Umbilical cord (tissue), 2 donors: Measurements from ENCODE around the gene COMMD3. TPM values are rescaled to one million over a fixed set of nuclear protein-coding genes. Genes with fewer than 3 reads are reported as not detected.

Experiments
- DNase-seq: peaks from one replicate; pipeline ENCODE4 v3.0.0-alpha.2; 2015; ENCODE audit warnings: low spot score
- total RNA-seq: library from RNA; depleted of rRNA; stranded (reverse); fragments of >200 nt; gene quantifications from one replicate; pipeline ENCODE4 v1.2.3, GENCODE V29; 2014; ENCODE audit warnings: low replicate concordance; ENCODE audit not compliant: insufficient read depth

Gene COMMD3
- total RNA-seq, 1 donor from 2014 or later: 33.7 TPM

DNA sequence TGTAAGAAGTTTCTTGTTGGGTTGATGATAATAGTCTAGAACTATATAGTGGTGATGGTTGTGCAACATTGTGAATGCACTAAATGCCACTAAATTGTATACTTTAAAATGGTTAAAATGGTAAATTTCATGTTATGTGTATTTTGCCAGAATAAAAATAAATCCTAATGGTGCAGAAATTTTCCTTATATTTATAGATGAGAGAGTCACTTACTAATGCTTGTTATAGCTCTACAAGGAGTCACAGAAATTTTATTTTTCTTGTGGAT lies 50.2 kb downstream of the COMMD3 start:
- DNase-seq: no peak

DNA sequence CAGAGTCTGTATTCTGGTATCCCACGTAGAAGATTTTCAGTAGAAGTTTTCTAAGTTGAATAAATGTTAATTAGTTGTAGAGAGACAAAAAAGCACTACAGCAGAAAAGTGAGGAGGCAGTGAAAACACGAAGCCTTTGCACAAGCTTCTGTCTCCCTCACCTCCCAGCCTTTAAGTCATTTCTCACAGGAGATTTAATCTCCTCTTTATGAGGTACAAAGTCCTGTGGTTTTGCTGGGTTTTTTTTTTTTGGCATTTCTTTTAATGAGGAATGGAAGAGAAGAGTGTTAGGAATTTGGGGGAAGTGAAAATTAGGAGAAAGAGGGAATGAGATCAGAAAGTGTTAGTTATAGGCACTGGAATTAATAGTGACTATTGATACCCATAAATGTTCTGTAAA lies 50.6 kb downstream of the COMMD3 start:
- DNase-seq: no peak

DNA sequence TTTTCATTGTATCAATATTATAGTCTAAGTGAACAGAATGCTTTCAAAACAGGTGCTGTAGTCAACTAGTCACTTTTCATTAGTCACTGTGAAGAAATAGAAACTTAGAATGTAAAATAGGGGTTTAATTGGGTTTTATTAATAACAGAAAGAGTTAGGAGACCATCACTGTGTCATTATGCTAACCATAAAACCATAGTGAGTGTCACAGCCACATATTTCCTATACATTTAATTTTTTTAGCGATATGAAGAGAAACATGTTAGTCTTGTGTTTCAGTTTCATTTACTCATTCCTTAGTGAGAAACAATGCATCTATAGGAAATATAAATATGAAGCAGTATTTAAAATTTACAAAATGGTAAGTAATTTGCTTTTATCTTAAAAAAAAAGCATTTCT lies 51.3 kb downstream of the COMMD3 start:
- no peak for DNase-seq

DNA sequence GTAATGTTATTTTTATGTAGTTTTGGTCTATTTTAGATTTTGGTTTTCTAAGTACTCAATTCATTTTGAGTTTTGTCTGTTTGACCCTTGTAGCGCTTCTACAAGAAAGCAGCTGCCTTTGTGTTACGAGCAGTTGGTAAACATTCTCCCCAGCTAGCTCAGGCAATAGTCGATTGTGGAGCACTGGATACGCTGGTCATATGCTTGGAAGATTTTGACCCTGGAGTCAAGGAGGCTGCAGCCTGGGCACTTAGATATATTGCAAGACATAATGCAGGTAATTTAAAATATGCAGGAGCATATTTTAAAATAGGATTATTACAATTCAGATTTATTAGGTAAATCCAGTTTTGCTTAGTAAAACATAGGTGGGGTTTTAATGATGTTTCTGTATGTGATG lies 52.2 kb downstream of the COMMD3 start:
- no peak for DNase-seq

DNA sequence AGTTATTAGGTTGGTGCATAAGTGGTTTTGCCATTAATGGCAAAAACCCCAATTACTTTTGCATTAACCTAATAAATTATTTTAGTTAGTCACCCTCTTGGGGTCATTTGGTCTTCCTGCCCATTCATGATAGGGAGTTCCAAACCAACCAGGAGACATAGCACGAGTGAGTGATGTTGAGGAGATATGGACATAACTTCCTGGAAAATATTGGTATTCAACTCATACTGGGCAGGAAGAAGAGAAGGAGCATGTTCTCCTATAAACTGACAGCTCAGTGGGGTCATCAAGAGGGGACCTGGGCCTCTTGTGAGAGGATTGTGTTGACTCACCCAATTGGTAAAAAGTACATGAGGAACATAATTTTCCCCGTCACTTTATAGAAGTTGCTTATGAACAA lies 52.8 kb downstream of the COMMD3 start:
- DNase-seq: no peak

DNA sequence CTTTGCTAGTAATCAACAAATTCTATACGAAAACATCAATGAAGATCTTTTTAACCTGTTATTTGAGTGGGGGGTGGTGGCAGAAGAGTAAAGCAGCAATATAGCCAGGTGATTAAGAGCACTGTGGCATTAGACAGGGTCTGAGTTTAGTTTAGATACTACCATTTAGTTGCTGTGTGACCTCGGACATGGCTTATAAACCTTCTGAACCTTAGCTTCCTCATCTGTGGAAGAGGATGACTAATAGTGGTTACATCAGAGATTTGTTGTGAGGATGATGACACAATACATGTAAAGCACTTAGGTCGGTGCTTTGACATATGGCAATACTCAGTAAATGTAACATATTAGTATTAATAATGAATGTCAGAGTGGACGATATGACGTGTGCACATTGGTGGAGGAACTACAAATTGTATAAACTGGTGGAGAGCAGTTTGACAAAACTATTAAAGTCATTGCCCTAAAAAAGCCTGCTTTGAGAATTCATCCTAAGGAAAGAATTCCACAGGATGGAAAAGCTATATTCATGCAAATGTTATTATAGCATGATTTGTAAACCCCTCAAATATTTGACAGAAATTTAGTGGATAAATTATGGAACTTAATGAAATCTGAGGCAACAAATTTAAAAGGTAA lies 53.4 kb downstream of the COMMD3 start:
- DNase-seq: no peak

Other genes with a start within 250 kb of the COMMD3 start
- 3.6 TPM for gene EBLN1, start 98.4 kb upstream of the COMMD3 start, total RNA-seq
- 92.5 TPM for gene BMI1, start 4.7 kb downstream of the COMMD3 start, total RNA-seq
- 2.6 TPM for gene SPAG6, start 29.1 kb downstream of the COMMD3 start, total RNA-seq